Liver (tissue), 9 donors: ENCODE data around the gene SCO2. TPM values are rescaled to one million over a fixed set of nuclear protein-coding genes. Genes with fewer than 3 reads are reported as not detected.

Experiments
- DNase-seq: peaks from one replicate; pipeline ENCODE4 v3.0.0-alpha.2; 2017; ENCODE audit warnings: low spot score
- H3K27ac ChIP-seq, 2 donors: one replicate each; pipeline ENCODE4 v1.7.0; 2013; ENCODE audit warnings: inconsistent platforms in 2 of 2, low read length in 2 of 2, control low read depth in 1 of 2, low read depth in 1 of 2, mild to moderate bottlenecking in 1 of 2
- H3K27me3 ChIP-seq, 4 donors: one replicate each; pipeline versions ENCODE4 v1.6.1 to v1.7.0; 2013; ENCODE audit warnings: low read length in 3 of 4, inconsistent platforms in 1 of 4, mild to moderate bottlenecking in 1 of 4, moderate library complexity in 1 of 4; ENCODE audit not compliant: control insufficient read depth in 4 of 4, insufficient read depth in 4 of 4
- H3K36me3 ChIP-seq, 4 donors: one replicate each; pipeline versions ENCODE4 v1.6.1 to v1.7.0; 2013; ENCODE audit warnings: low read length in 3 of 4, mild to moderate bottlenecking in 3 of 4, low read depth in 1 of 4, moderate library complexity in 1 of 4; ENCODE audit not compliant: control insufficient read depth in 4 of 4, insufficient read depth in 3 of 4
- H3K4me1 ChIP-seq, 4 donors: one replicate each; pipeline versions ENCODE4 v1.6.1 to v1.7.0; 2013; ENCODE audit warnings: low read length in 3 of 4, mild to moderate bottlenecking in 3 of 4, moderate library complexity in 1 of 4; ENCODE audit not compliant: control insufficient read depth in 4 of 4, insufficient read depth in 4 of 4
- H3K4me3 ChIP-seq, 3 donors: one replicate each; pipeline versions ENCODE4 v1.6.1 to v1.7.0; 2013; ENCODE audit warnings: low read length in 3 of 3, control low read depth in 1 of 3, low read depth in 1 of 3, mild to moderate bottlenecking in 1 of 3
- H3K9ac ChIP-seq, 2 donors: one replicate each; pipeline ENCODE4 v1.7.0; 2013; ENCODE audit warnings: low read length in 2 of 2, mild to moderate bottlenecking in 2 of 2, moderate library complexity in 2 of 2, control low read depth in 1 of 2, low read depth in 1 of 2
- H3K9me3 ChIP-seq, 4 donors: one replicate each; pipeline versions ENCODE4 v1.6.1 to v1.7.0; 2013; ENCODE audit warnings: low read length in 3 of 4; ENCODE audit not compliant: control insufficient read depth in 4 of 4
- ATF3 ChIP-seq: IDR thresholded peaks from 2 replicates; pipeline ENCODE4 v1.6.1; 2016; ENCODE audit warnings: antibody characterized with exemption
- EGR1 ChIP-seq, 2 donors: IDR thresholded peaks; 2 replicates each; pipeline ENCODE4 v1.6.1; 2016 to 2018; ENCODE audit warnings: antibody characterized with exemption in 2 of 2, low read depth in 2 of 2
- FOXA1 ChIP-seq: IDR thresholded peaks from 2 replicates; pipeline ENCODE4 v1.6.1; 2016; ENCODE audit warnings: antibody characterized with exemption
- FOXA2 ChIP-seq: IDR thresholded peaks from 2 replicates; pipeline ENCODE4 v1.6.1; 2016; ENCODE audit warnings: antibody characterized with exemption
- GABPA ChIP-seq, 2 donors: IDR thresholded peaks in 1 of 2; conservative IDR thresholded peaks in 1 of 2; 2 replicates each; pipeline ENCODE4 v1.6.1; 2016; ENCODE audit warnings: antibody characterized with exemption in 2 of 2, mild to moderate bottlenecking in 1 of 2, moderate library complexity in 1 of 2
- HNF4A ChIP-seq, 2 donors: conservative IDR thresholded peaks; 2 replicates each; pipeline ENCODE4 v1.6.1; 2016; ENCODE audit warnings: antibody characterized with exemption in 2 of 2, mild to moderate bottlenecking in 2 of 2
- HNF4G ChIP-seq: IDR thresholded peaks from 2 replicates; pipeline ENCODE4 v1.6.1; 2016; ENCODE audit warnings: antibody characterized with exemption
- JUND ChIP-seq, 2 donors: IDR thresholded peaks; 2 replicates each; pipeline ENCODE4 v1.6.1; 2016; ENCODE audit warnings: antibody characterized with exemption in 2 of 2
- MAX ChIP-seq: IDR thresholded peaks from 2 replicates; pipeline ENCODE4 v1.6.1; 2016; ENCODE audit warnings: antibody characterized with exemption
- NR2F2 ChIP-seq: IDR thresholded peaks from 2 replicates; pipeline ENCODE4 v1.6.1; 2016; ENCODE audit warnings: antibody characterized with exemption
- RAD21 ChIP-seq, 2 donors: IDR thresholded peaks; 2 replicates each; pipeline ENCODE4 v1.6.1; 2016; ENCODE audit warnings: antibody characterized with exemption in 2 of 2, mild to moderate bottlenecking in 2 of 2
- REST ChIP-seq: IDR thresholded peaks from 2 replicates; pipeline ENCODE4 v1.6.1; 2016; ENCODE audit warnings: antibody characterized with exemption, mild to moderate bottlenecking
- RXRA ChIP-seq, 2 donors: IDR thresholded peaks; 2 replicates each; pipeline ENCODE4 v1.6.1; 2017 to 2018; ENCODE audit warnings: antibody characterized with exemption in 2 of 2, mild to moderate bottlenecking in 1 of 2
- SP1 ChIP-seq: IDR thresholded peaks from 2 replicates; pipeline ENCODE4 v1.6.1; 2018; ENCODE audit warnings: antibody characterized with exemption, mild to moderate bottlenecking
- TAF1 ChIP-seq: conservative IDR thresholded peaks from 2 replicates; pipeline ENCODE4 v1.6.1; 2016; ENCODE audit warnings: antibody characterized with exemption, mild to moderate bottlenecking
- YY1 ChIP-seq: IDR thresholded peaks from 2 replicates; pipeline ENCODE4 v1.6.1; 2016; ENCODE audit warnings: antibody characterized with exemption, mild to moderate bottlenecking
- ZBTB33 ChIP-seq: IDR thresholded peaks from 2 replicates; pipeline ENCODE4 v1.6.1; 2016; ENCODE audit warnings: antibody characterized with exemption
- WGBS: extraction: QIAGEN DNeasy Blood & Tissue Kit; methylation state at CpG from one replicate; pipeline ENCODE4 v1.1.7; 2013; 5-methylcytosine and 5-hydroxymethylcytosine counted together
- polyA plus RNA-seq, 2 donors: library from polyadenylated mRNA; stranded (reverse) in 1 of 2; unstranded in 1 of 2; fragments of 200-250 nt in 1 of 2; fragments of >200 nt in 1 of 2; fragmentation: Nextera tagmentation in 1 of 2; extraction: Ambion mirVana in 1 of 2; gene quantifications; one replicate each; pipeline versions ENCODE4 v1.2.1 to v1.2.3, GENCODE V29; 2013 to 2015
- total RNA-seq, 2 donors: library from RNA; depleted of rRNA; stranded (reverse); fragments of >200 nt; gene quantifications; one replicate each; pipeline ENCODE4 v1.2.3, GENCODE V29; 2014
- donor health status: healthy.
- donor health status: healthy.
- donor health status: healthy.
- donor health status: healthy.
- donor health status: healthy.

SCO2 gene
- total and polyA plus RNA-seq, 4 donors: 1.4 to 2.9 (median 1.8) TPM

GRCh38 chr22:50489363-50490243 is 35.8 kb downstream of the SCO2 start:
- Histone ChIP-seq H3K27ac (no peak overlapping the region), H3K9me3 (no peaks in the 10 kb centered on the region), H3K9ac (no peak overlapping the region), H3K36me3 (no peaks in the 10 kb centered on the region), H3K27me3 (no peaks in the 10 kb centered on the region), H3K4me1 (peaks cover 0 to 10% (median 5%) of the 10 kb centered on the region in 4 donors), H3K4me3 (no peak overlapping the region)
- no peak for DNase-seq
- TF ChIP-seq FOXA1 (no peak), NR2F2 (no peak), MAX (no peak), TAF1 (no peak), ATF3 (no peak), FOXA2 (no peak), ZBTB33 (no peak), RAD21 (IDR thresholded peaks at IDR 0.05) (no peak), SP1 (no peak), HNF4A (conservative IDR thresholded peaks at IDR 0.05) (no peak), YY1 (no peak)
- WGBS: 84% methylated on average over 31 of the region's 31 CpGs

- Histone ChIP-seq H3K27me3 (no peaks in the 10 kb centered on the region), H3K27ac (no peak overlapping the region), H3K36me3 (no peaks in the 10 kb centered on the region), H3K9me3 (no peaks in the 10 kb centered on the region), H3K4me1 (peaks cover 0 to 12% (median 7%) of the 10 kb centered on the region in 4 donors), H3K9ac (no peak overlapping the region), H3K4me3 (no peak overlapping the region)
- 76% methylated on average over 19 of the region's 19 CpGs for WGBS
- no peak for TF ChIP-seq HNF4G
- TF ChIP-seq EGR1 (IDR thresholded peaks at IDR 0.05; ENCODE audit: low read depth in 2 of 2): no peak
- no peak for TF ChIP-seq MAX
- TF ChIP-seq FOXA1: no peak
- TF ChIP-seq RXRA (IDR thresholded peaks at IDR 0.05): no peak
- TF ChIP-seq ZBTB33: no peak
- TF ChIP-seq JUND (IDR thresholded peaks at IDR 0.05): no peak
- TF ChIP-seq ATF3: no peak
- TF ChIP-seq RAD21 (IDR thresholded peaks at IDR 0.05): no peak
- no peak for TF ChIP-seq FOXA2
- TF ChIP-seq HNF4A (conservative IDR thresholded peaks at IDR 0.05): no peak
- no peak for TF ChIP-seq REST
- TF ChIP-seq GABPA (IDR thresholded peaks at IDR 0.05 in 1 of 2, conservative IDR thresholded peaks at IDR 0.05 in 1 of 2): no peak
- no peak for DNase-seq
Measured at GRCh38 chr22:50488886-50489285, 36.5 kb downstream of the SCO2 start.
